Right renal pelvis (tissue), 4 donors: Measurements from ENCODE around the gene B3GALT5. TPM values are rescaled to one million over a fixed set of nuclear protein-coding genes. Genes with fewer than 3 reads are reported as not detected.
A peak's percentile ranks its signal among the peaks of the same experiment; 100 is the strongest.
"Not testable (repeated sequence)": the region's sequence is repeated elsewhere in the genome, so short reads cannot be mapped to it uniquely, and the experiment has no call there.

ENCODE experiments used
- DNase-seq, 4 donors: peaks; one replicate each; pipeline ENCODE4 v3.0.0-alpha.2; 2013; ENCODE audit warnings: low read depth in 4 of 4, low spot score in 3 of 4, missing footprints in 1 of 4
- polyA plus RNA-seq, 4 donors: library from polyadenylated mRNA; unstranded; fragments of 120-200 nt; gene quantifications; one replicate each; pipeline ENCODE4 v1.2.1, GENCODE V29; 2013; ENCODE audit not compliant: insufficient read length in 4 of 4

The B3GALT5 gene
- polyA plus RNA-seq, 4 donors = 1.4 to 1.9 (median 1.5) TPM

DNA sequence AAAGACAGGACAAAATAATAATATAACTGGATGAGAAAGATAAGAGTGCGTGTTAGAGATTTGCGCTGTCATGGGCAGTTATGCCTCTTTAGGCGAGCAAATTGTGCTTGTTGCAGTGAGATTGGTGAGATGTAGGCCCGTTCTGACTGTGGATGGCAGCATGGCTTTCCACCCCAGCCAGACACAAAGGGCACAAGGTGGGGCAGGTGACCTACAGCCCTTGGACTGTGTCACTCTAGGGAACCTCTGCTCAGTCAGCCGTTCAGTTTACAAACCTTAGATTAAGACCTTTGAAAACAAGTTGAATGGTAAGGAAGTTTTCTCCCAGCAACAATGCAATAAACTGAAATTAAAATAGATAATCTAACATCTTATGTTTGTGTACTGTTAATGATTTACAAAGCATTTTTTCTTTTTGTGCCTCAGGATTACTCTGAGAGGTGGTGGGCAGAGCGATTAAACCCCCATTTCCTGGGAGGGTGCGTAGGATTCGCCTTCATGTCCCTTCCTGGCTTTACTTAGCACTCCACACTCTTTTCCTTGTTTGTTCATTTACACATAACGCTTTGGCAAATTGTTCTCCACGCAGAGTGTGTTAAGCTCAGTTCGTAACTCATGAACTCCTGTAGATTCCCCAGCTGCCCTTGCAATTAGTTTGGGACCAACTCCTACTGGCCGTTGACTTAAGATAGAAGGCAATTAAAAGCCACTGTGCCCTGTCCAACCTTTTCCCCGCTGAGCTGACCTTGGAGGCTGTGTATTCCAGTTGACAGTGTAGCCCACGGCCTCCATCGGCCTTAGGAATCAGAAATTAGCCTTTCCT, 74.1 kb downstream of the B3GALT5 start:
- no peak for DNase-seq

DNA sequence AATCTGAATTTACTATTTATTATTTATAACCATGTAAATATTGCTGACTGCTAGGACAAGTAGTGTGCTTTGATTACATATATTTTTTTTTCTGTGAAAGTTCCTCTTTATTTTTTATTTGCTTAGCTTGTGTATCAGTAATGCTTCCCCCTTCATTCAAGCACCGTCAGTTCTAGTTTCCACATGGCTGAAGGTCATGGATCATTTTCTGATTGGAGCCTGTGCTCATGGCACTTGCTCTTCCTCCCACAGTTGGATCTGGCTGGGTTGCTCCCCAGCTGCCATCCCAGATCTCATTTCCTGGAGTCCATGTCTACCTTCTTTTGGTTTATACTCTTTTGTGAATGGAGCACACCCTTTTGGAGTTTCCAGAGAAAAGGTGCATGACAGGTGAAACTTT, 75.3 kb downstream of the B3GALT5 start:
- no peak for DNase-seq

DNA sequence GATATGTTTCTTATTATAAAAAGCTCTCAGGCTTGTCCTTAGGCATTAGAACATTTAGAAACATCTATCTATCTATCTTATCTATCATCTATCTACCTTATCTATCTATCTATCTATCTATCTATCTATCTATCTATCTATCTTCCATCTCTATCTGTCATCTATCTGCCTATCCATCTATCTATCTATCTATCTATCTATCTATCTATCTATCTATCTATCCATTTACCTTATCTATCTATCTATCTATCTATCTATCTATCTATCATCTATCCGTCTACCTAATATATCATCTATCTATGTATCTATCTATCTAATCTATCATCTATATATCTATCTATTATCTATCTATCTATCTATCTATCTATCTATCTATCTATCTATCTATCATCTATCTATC, 77.1 kb downstream of the B3GALT5 start:
- not testable (repeated sequence) for DNase-seq

DNA sequence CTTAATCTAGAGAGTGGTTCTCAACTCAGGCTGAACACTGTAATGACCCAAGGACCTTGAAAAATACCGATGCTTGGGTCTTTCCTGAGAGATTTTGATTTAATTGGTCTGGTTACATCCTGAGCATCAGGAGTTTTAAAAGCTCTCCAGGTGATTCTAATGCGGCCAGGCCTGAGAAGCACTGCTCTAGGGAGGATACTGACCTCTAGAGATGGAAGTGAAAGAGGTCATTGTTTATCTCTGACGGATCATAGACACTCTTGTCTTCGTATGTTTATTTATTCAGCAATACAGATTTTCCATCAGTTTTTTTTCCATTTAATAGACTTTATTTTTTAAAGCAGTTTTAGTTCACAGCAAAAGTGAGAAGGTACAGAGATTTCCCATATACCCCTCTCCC, 77.7 kb downstream of the B3GALT5 start:
- no peak for DNase-seq

DNA sequence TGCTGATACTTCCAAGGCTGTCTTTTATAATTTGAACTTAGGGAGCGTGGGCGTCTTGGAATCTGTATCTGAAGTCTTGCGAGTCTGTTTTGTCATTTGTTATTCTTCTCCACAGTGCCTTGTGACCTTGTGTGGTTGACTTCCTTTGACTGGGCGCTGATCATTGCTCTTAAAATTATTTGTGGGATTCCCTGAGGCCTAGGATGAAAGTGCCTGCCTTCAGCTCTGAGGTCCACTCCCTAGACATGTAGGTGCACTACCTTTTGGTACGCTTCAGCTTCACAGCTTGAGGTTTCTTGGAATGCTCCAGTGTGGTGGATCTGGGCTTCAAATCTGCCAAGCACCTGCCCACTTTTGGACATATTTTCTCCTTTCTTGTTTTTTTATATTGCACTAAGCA, 82.0 kb downstream of the B3GALT5 start:
- no peak for DNase-seq

DNA sequence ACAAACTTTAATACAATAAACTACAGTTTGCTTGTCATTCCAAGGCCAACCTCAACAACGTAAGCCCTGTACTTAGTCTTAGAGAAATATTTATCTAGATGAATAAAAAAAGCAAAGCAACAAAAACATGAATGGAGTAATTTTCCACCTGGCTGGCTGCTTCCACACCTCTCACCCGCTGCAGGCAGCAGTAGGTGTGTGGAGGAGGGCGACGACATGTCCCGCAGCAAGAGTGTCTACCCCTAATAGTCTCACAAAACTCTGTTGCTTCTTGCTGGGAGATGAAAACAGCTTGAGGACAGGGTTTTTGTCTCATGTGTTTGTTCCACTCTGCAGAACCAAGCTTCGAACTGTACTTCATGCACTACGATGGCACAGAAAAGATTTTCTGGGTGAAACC, 83.5 kb downstream of the B3GALT5 start:
- no peak for DNase-seq

DNA sequence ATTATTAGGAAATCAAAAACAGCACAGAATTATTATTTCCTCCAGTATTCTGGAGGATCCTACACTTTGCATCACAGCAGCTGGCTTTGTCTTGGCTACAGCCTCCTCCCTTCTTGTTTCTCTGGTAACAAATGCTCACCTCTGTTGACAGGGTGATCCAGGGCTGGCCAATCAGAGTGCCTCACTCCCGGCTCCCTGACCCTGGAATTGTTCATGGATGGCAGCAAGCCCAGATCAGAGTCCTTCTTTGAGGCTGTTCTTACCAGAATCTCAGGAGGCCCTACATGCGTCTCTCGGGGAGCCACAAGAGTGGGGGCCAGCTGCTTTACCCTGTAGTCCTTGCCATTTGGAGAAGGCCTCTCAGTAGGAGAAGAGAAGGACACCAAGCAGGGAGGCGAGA, 83.9 kb downstream of the B3GALT5 start:
- no peak for DNase-seq

DNA sequence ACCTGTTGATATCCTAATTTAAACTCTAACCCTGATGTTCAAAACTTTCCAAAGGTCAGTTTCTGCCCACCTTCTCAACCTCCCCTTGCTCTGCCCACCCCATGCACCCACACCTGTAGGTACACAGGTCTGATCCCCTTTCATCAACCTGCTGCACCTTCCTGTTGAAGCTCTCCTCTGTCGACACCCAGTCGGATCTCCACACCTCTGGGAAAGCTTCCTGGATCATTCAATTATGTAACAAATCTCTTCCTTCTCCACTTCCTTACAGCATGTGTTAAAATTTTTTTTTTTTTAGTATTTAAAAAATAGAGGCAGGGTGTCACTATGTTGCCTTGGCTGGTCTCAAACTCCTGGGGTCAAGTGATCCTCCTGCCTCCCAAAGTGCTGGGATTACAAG, 87.6 kb downstream of the B3GALT5 start:
- DNase-seq = no peak

DNA sequence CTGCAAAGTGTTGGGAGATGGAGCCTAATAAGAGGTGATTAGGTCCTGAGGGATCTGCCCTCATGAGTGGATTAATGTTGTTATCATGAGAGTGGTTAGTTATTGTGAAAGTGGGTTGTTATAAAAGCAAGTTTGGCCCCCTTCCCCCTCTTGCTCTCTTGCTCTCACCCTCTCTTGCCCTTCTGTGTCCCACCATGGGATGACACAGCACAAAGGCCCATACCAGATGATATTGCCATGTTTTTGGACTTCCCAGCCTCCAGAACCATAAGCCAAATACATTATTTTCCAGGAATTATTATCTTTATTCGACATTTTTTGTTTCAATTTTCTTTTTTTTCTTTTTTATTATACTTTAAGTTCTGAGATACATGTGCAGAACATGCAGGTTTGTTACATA, 90.8 kb downstream of the B3GALT5 start:
- no peak for DNase-seq

DNA sequence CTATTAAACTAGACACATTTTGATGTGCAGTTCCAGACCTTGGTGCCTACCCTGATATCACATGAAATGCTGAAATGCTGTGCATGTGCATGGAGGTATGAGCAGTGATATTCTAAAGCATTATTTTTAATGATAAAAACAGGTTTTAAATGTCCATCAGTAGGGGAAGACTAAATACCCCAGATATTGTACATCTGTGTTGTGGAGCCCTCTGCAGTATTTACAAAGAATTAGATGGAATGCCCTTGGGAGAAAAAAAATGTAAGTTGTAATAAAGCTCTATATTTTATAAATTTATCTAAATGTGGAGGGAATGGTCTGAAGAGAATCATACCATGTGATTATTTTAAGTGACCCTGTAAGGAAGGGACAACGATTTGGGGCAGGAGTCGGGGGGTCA, 93.1 kb downstream of the B3GALT5 start:
- no peak for DNase-seq

DNA sequence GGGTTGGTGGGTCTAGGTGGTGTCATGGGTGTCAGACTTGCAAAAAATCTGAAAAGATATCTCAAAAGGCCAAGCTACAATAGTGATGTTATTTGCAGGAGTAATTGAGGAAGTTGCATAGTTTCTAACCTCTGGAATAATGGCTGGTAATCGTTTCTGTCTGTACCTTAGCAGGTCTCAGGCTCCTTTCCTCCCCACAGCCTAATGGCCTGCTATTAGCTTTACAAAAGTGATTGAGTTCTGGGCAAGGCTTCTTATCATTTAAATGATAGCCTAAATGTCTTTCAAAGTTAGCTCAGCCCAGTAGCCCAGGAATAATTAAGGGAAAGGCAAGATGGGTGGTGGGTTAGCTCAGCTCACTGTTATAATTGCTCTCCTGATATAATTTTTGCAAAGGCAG, 94.6 kb downstream of the B3GALT5 start:
- DNase-seq = no peak

DNA sequence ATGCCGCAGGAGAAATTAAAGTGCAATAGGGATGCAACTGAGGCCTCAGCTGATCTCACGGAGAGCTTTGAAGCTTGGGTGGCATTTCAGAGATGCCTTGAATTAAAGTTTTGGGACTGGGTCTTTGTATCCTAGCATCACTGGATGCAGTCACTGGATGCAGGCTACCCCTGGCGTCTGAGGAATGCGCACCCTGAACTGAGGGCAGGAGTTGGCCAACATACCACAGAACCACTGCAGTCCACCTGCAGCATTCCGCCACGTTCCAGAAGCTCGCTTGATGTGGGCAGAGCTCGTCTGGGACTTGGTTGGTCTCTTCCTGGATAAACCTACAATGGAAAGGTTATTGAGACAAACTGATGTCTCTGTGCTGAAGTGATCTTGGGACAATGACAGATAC, 98.1 kb downstream of the B3GALT5 start:
- no peak for DNase-seq

DNA sequence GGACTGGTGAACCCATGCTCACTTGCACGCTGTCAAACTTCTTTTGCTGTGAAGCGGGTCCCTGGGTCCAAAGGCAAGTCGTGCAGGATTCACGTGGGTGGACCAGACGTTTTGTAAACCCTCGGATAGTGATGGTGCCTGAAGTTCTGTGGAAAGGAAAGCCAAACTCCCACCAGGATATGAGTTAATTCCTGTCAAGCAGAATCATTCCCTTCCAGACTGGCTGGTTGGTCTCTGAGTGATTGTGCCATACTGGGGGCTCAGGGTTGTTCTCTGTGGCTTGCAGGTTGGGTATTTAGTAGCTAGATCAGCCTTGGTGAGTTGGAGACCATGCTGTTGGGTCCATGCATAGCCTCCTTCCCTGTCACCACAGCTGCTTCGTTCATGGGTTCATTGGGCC, 99.5 kb downstream of the B3GALT5 start:
- DNase-seq = no peak

DNA sequence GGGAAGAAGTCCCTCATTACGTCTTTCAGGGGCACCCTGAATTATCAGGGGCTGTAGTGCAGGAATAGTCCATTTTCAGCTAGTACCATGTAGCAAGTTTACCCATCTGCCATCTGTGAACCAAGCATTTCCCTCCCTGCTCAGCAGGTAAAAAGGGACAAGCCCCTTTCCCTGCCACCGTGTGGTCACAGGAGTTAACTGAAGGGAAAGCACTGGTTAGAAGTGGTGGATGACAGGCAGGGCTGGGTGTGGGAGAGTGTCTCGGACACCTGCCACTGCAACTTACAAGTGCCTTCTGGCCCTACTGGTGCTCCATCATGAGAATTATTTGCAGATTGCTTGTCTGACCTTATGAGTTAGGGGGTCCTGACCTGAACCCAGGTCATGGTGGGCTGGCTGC, 100.2 kb downstream of the B3GALT5 start:
- no peak for DNase-seq

DNA sequence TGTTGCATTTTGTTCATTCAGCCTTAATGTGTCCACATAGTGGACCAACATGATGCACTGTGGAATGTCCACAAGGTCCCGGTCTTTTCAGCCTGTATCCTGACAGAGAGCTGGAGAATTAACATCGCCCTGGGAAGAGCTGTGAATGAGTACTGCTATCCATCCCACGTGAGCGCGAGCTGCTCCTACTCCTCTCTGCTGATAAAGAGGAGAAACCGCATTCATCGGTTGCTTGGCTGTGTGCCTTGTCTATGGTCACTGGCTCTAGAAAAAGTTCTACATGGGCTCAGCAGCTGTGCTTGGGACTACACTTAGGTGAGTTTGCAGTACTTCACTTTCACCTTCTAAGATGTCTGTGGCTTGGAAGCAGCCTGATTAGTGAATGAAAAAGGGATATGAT, 101.2 kb downstream of the B3GALT5 start:
- no peak for DNase-seq

DNA sequence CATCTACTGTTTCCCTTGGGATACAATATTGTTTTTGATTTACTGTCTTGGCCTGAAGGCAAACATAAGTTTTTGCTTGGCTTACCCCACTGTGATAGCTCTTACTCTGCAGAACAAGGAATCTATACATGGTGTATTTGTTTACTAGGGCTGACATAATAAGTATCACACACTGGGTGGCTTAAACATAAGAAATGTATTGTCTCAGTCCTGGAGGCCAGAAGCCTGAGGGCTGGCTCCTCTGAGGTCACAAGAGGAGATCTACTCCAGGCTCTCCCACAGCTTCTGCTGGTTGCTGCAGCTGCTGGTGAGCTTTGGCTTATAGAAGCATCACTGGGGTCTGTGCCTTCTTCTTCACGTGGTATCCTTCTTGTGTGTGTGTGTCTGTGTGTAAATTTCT, 101.6 kb downstream of the B3GALT5 start:
- no peak for DNase-seq

DNA sequence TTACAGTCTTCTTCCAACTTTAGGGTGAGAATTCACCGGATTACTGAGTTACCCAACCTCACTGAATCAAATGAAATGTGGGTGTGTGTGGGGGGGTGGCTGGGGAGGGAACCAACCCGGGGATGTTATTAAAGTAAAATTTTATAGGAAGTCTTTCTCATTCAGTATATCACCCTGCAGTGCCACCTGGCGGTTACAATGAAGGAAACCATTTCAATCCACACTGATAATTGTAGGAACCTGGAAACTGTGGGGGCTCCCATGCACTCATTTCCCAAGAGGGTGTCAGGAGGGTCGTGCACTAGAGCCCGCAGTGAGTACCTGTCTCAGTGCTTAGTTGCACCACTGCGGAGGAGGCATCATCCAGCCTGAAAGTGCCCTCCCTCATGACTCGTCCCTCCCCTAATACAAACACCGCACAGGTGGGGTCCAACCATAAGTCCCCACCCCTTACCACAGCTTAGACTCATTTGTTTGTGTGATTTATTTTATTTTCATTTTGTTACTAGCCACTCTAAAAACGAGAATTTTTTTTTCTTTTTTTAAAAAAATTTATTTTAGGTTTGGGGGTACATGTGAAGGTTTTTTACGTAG, 103.2 kb downstream of the B3GALT5 start:
- DNase-seq = peak; percentile 12 to 39 (median 19)

DNA sequence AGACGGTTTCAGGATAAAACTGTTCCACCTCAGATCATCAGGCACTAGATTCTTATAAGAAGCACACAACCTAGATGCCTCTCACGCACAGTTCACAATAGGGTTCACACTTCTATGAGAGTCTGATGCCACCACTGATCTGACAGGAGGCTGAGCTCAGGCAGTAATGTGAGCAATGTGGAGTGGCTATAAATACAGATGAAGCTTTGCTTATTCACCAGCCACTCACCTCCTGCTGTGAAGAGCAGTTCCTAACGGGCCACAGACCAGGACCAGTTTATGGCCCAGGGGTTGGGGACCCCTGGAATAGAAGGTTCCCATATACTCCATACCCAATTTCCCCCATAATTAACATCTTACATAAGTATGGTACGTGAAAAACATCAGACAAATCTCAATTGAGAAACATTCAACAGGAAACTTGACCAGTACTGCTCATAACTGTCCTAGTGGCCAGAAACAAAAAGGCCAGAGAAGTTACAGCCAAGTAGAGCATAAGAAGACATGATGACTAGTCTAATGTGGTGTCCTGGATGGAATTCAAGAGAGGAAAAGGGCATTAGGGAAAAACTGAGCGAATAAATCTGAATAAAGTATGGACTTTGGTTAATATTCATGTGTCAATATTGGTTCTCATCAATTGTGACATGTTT, 107.5 kb downstream of the B3GALT5 start:
- DNase-seq = no peak

DNA sequence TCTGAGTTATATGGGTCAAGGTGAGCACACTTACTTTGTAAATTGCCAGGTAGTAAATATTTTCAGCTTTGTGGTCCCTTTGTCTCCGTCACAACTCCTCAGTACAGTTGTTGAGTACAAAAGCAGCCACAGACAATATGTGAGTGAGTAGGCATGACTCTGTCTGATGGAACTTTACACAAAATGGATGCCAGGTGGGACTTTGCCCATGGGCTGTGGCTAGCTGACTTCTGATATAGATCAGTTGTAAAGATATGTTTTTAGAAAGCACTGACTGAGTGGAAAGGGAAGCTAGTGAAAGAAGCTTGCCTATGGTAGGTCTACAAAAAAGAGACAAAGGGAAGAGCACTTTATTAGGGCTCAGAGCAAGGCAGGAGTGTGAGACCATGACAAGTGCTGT, 109.1 kb downstream of the B3GALT5 start:
- no peak for DNase-seq
